HCT116 (cell line): Measurements from ENCODE around the gene NCDN. TPM values are rescaled to one million over a fixed set of nuclear protein-coding genes. Genes with fewer than 3 reads are reported as not detected.

Source experiments
- ATAC-seq: fragments of 200-7000 bp; cut with Tn5 transposase; 2 replicates; pipeline ENCODE4 v1.9.1; 2020; ENCODE audit warnings: mild to moderate bottlenecking, moderate library complexity
- BruUV-seq: library from RNA; stranded (reverse); fragments of 400-500 nt; replicated peaks from 2 replicates; lab custom pipeline; 2021; lab: Mats Ljungman, UMichigan
- CTCF ChIA-PET: fragments of 300-600 bp; sonication (Branson Sonifier 250); formaldehyde crosslinking; loops from one replicate; lab custom pipeline; 2021; ENCODE audit warnings: antibody characterized with exemption; lab: Charles Lee
- POLR2A ChIA-PET: fragments of 300-600, 350-600 bp; sonication (Branson Sonifier 250); formaldehyde crosslinking; loops from one replicate; lab custom pipeline; 2021; ENCODE audit warnings: antibody characterized with exemption; lab: Charles Lee
- RAD21 ChIA-PET, 2 experiments: fragments of 300-600 bp; sonication (Branson Sonifier 250); formaldehyde crosslinking; loops; one replicate each; lab custom pipeline; 2023; ENCODE audit warnings: low total read pairs in 2 of 2; ENCODE audit not compliant: uncharacterized antibody in 2 of 2, unreplicated experiment in 2 of 2, low non-redundant PET in 1 of 2; lab: Charles Lee
- DNase-seq: peaks from one replicate; pipeline ENCODE4 v3.0.0-alpha.2; 2010; ENCODE audit warnings: low read depth, low spot score
- H2AFZ ChIP-seq: fragments of 200-600 bp; shearing (Covaris generic), sonication (generic); 2 replicates; pipeline ENCODE4 v1.6.1; 2017; ENCODE audit warnings: low read depth, mixed run types, mixed read lengths, antibody characterized with exemption, low read length; ENCODE audit not compliant: poor library complexity, severe bottlenecking
- H3K27ac ChIP-seq: 2 replicates; pipeline ENCODE4 v1.5.1; 2012; ENCODE audit warnings: low read depth, low read length
- H3K27me3 ChIP-seq: fragments of 200-600 bp; sonication (generic); 2 replicates; pipeline ENCODE4 v1.6.1; 2016; ENCODE audit warnings: mixed run types, low read length, mixed read lengths; ENCODE audit not compliant: insufficient read depth
- H3K36me3 ChIP-seq, 2 experiments: fragments of 200-500 bp in 1 of 2; fragments of 200-600 bp in 1 of 2; sonication (Bioruptor generic) in 1 of 2; sonication (generic) in 1 of 2; 2 replicates each; pipeline versions ENCODE4 v1.5.1 to v1.6.1; 2014 to 2016; ENCODE audit warnings: low read length in 2 of 2, inconsistent platforms in 1 of 2, mixed read lengths in 1 of 2, mixed run types in 1 of 2; ENCODE audit not compliant: insufficient read depth in 2 of 2, control insufficient read depth in 1 of 2
- H3K4me1 ChIP-seq, 2 experiments: fragments of 200-600 bp in 1 of 2; sonication (generic) in 1 of 2; 2 replicates each; pipeline versions ENCODE4 v1.5.1 to v1.6.1; 2012 to 2017; ENCODE audit warnings: low read length in 2 of 2, inconsistent platforms in 1 of 2, mild to moderate bottlenecking in 1 of 2, mixed read lengths in 1 of 2, mixed run types in 1 of 2, moderate library complexity in 1 of 2; ENCODE audit not compliant: insufficient read depth in 2 of 2, control insufficient read depth in 1 of 2
- H3K4me2 ChIP-seq: fragments of 200-600 bp; sonication (generic); 2 replicates; pipeline ENCODE4 v1.6.1; 2017; ENCODE audit warnings: mixed run types, low read length, mixed read lengths
- H3K4me3 ChIP-seq, 2 experiments: fragments of 200-600 bp in 1 of 2; sonication (generic) in 1 of 2; replicated peaks in 1 of 2; 2 replicates each; pipeline ENCODE4 v1.5.1; 2011 to 2016; ENCODE audit warnings: low read length in 2 of 2, control low read depth in 1 of 2, low read depth in 1 of 2, mild to moderate bottlenecking in 1 of 2, mixed read lengths in 1 of 2, mixed run types in 1 of 2
- H3K79me2 ChIP-seq: fragments of 200-600 bp; sonication (generic); 2 replicates; pipeline ENCODE4 v1.6.1; 2017; ENCODE audit warnings: mild to moderate bottlenecking, mixed run types, low read length, moderate library complexity, mixed read lengths; ENCODE audit not compliant: insufficient read depth
- H3K9ac ChIP-seq: fragments of 200-600 bp; sonication (generic); 2 replicates; pipeline ENCODE4 v1.6.1; 2016; ENCODE audit warnings: low read length, mixed read lengths
- H3K9me2 ChIP-seq: fragments of 200-600 bp; sonication (generic), shearing (Covaris generic); 2 replicates; pipeline ENCODE4 v1.6.1; 2017; ENCODE audit warnings: mixed run types, mild to moderate bottlenecking, moderate library complexity; ENCODE audit not compliant: insufficient read depth
- H3K9me3 ChIP-seq, 2 experiments: fragments of 200-500 bp in 1 of 2; fragments of 200-600 bp in 1 of 2; sonication (Bioruptor generic) in 1 of 2; sonication (generic) in 1 of 2; 2 replicates each; pipeline ENCODE4 v1.6.1; 2014 to 2017; ENCODE audit warnings: low read length in 2 of 2, mixed read lengths in 2 of 2, inconsistent platforms in 1 of 2, low read depth in 1 of 2, mild to moderate bottlenecking in 1 of 2, mixed run types in 1 of 2, moderate library complexity in 1 of 2; ENCODE audit not compliant: control insufficient read depth in 1 of 2, insufficient read depth in 1 of 2
- H4K20me1 ChIP-seq: fragments of 200-600 bp; sonication (generic), shearing (Covaris generic); 2 replicates; pipeline ENCODE4 v1.6.1; 2017; ENCODE audit warnings: mixed run types, mild to moderate bottlenecking, moderate library complexity; ENCODE audit not compliant: insufficient read depth
- CBX3 ChIP-seq: IDR thresholded peaks from 2 replicates; pipeline ENCODE4 v1.6.1; 2012; ENCODE audit warnings: low read depth
- CTCF ChIP-seq, 3 experiments: fragments of 200-600 bp in 1 of 3; sonication (generic) in 1 of 3; IDR thresholded peaks in 2 of 3; conservative IDR thresholded peaks in 1 of 3; 2 replicates each; pipeline ENCODE4 v1.5.1; 2012 to 2017; ENCODE audit warnings: low read depth in 2 of 3, low read length in 2 of 3, antibody characterized with exemption in 1 of 3, borderline replicate concordance in 1 of 3, control low read depth in 1 of 3, mild to moderate bottlenecking in 1 of 3, mixed read lengths in 1 of 3, mixed run types in 1 of 3, moderate library complexity in 1 of 3; ENCODE audit not compliant: insufficient read depth in 1 of 3
- ELF1 ChIP-seq: IDR thresholded peaks from 2 replicates; pipeline ENCODE4 v1.6.1; 2012; ENCODE audit warnings: low read depth, borderline replicate concordance
- EZH2 ChIP-seq: fragments of 200-600 bp; sonication (generic); IDR thresholded peaks from 2 replicates; pipeline ENCODE4 v1.6.1; 2017; ENCODE audit warnings: antibody characterized with exemption, mixed run types
- FOSL1 ChIP-seq: IDR thresholded peaks from 2 replicates; pipeline ENCODE4 v1.6.1; 2012; ENCODE audit warnings: low read depth
- JUND ChIP-seq: IDR thresholded peaks from 2 replicates; pipeline ENCODE4 v1.6.1; 2012
- MAX ChIP-seq: IDR thresholded peaks from 2 replicates; pipeline ENCODE4 v1.6.1; 2012
- POLR2A ChIP-seq: IDR thresholded peaks from 2 replicates; pipeline ENCODE4 v1.7.0; 2011; ENCODE audit warnings: borderline replicate concordance; ENCODE audit not compliant: insufficient read depth, insufficient read length; ENCODE audit errors: extremely low read depth
- POLR2AphosphoS5 ChIP-seq: IDR thresholded peaks from 2 replicates; pipeline ENCODE4 v1.6.1; 2011; ENCODE audit warnings: mild to moderate bottlenecking, low read depth, low read length, moderate library complexity
- RAD21 ChIP-seq: IDR thresholded peaks from 2 replicates; pipeline ENCODE4 v1.6.1; 2012; ENCODE audit warnings: low read depth, mild to moderate bottlenecking
- SP1 ChIP-seq: IDR thresholded peaks from 2 replicates; pipeline ENCODE4 v1.6.1; 2012; ENCODE audit warnings: low read depth
- SRF ChIP-seq: IDR thresholded peaks from 2 replicates; pipeline ENCODE4 v1.6.1; 2012; ENCODE audit warnings: low read depth
- TCF7L2 ChIP-seq: IDR thresholded peaks from 2 replicates; pipeline ENCODE4 v1.7.0; 2011; ENCODE audit warnings: borderline replicate concordance, inconsistent platforms; ENCODE audit not compliant: insufficient read depth, insufficient read length; ENCODE audit errors: extremely low read depth
- YY1 ChIP-seq: IDR thresholded peaks from 2 replicates; pipeline ENCODE4 v1.6.1; 2011; ENCODE audit warnings: low read length, low read depth, moderate library complexity, mild to moderate bottlenecking; ENCODE audit not compliant: insufficient replicate concordance; ENCODE audit errors: extremely low read depth
- ZBTB33 ChIP-seq: IDR thresholded peaks from 2 replicates; pipeline ENCODE4 v1.6.1; 2011; ENCODE audit warnings: mild to moderate bottlenecking, low read length, moderate library complexity; ENCODE audit not compliant: insufficient replicate concordance; ENCODE audit errors: extremely low read depth
- ZFX ChIP-seq: fragments of 450-650 bp; IDR thresholded peaks from 2 replicates; pipeline ENCODE4 v1.6.1; 2017
- ZNF274 ChIP-seq: fragments of 200-500 bp; sonication (Bioruptor generic); IDR thresholded peaks from 2 replicates; pipeline ENCODE4 v1.6.1; 2014; ENCODE audit warnings: mild to moderate bottlenecking, low read depth, low read length, inconsistent platforms
- intact Hi-C: fragments of 100-400 bp; cut with micrococcal nuclease; formaldehyde crosslinking; loops from 2 replicates; pipeline ENCODE4 v1.10.0; 2022
- total RNA-seq: library from RNA; stranded (reverse); gene quantifications from one replicate; pipeline ENCODE4 v1.2.1, GENCODE V29; 2021; ENCODE audit not compliant: unreplicated experiment
- TF ChIP-seq, protein P1 (sequence below): IDR thresholded peaks from 2 replicates; pipeline ENCODE4 v1.6.1; 2012
- TF ChIP-seq, protein P2 (sequence below): IDR thresholded peaks from 2 replicates; pipeline ENCODE4 v1.6.1; 2012; ENCODE audit warnings: low read depth

NCDN gene
- total RNA-seq, 1 experiment from 2014 or later: 24.5 TPM

- no peaks in the 10 kb centered on the region; the same call in 1 of the 2 replicates for H4K20me1 ChIP-seq
- DNase-seq: no peak
- H3K4me2 ChIP-seq: no peak overlapping the region
- peaks cover 37% of the 10 kb centered on the region for H3K79me2 ChIP-seq
- ATAC-seq: no peak
- intact Hi-C loops: no loop called here
- H3K36me3 ChIP-seq: peaks cover 10 to 14% of the 10 kb centered on the region in 2 experiments
- ChIA-PET POLR2A (no interaction called here), RAD21 (no interaction called here), CTCF (no interaction called here)
- no peaks in the 10 kb centered on the region for H3K9me2 ChIP-seq
- peaks cover 8 to 19% of the 10 kb centered on the region in 2 experiments; a peak in 3 of 4 replicates for H3K4me1 ChIP-seq
- H3K4me3 ChIP-seq: no peak overlapping the region
- H3K9ac ChIP-seq: no peak overlapping the region
- no peaks in the 10 kb centered on the region for H3K27me3 ChIP-seq
- no peak overlapping the region for H3K27ac ChIP-seq
- H3K9me3 ChIP-seq: no peaks in the 10 kb centered on the region
- BruUV-seq: no TSS peak
- H2AFZ ChIP-seq: no peak overlapping the region
- TF ChIP-seq ZFX (no peak), CBX3 (no peak), ELF1 (no peak), POLR2A (no peak), SRF (no peak), SP1 (no peak), ZBTB33 (no peak), YY1 (no peak), POLR2AphosphoS5 (no peak), ZNF274 (no peak), EZH2 (no peak), MAX (no peak), TCF7L2 (no peak), FOSL1 (no peak), RAD21 (no peak), JUND (no peak), CTCF (IDR thresholded peaks at IDR 0.05 in 2 of 3, conservative IDR thresholded peaks at IDR 0.05 in 1 of 3; ENCODE audit: borderline replicate concordance in 1 of 3, insufficient read depth in 1 of 3, low read depth in 2 of 3, low read length in 2 of 3) (no peak)
- TF ChIP-seq, protein P1, sequence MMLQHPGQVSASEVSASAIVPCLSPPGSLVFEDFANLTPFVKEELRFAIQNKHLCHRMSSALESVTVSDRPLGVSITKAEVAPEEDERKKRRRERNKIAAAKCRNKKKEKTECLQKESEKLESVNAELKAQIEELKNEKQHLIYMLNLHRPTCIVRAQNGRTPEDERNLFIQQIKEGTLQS: no peak
- TF ChIP-seq, protein P2, sequence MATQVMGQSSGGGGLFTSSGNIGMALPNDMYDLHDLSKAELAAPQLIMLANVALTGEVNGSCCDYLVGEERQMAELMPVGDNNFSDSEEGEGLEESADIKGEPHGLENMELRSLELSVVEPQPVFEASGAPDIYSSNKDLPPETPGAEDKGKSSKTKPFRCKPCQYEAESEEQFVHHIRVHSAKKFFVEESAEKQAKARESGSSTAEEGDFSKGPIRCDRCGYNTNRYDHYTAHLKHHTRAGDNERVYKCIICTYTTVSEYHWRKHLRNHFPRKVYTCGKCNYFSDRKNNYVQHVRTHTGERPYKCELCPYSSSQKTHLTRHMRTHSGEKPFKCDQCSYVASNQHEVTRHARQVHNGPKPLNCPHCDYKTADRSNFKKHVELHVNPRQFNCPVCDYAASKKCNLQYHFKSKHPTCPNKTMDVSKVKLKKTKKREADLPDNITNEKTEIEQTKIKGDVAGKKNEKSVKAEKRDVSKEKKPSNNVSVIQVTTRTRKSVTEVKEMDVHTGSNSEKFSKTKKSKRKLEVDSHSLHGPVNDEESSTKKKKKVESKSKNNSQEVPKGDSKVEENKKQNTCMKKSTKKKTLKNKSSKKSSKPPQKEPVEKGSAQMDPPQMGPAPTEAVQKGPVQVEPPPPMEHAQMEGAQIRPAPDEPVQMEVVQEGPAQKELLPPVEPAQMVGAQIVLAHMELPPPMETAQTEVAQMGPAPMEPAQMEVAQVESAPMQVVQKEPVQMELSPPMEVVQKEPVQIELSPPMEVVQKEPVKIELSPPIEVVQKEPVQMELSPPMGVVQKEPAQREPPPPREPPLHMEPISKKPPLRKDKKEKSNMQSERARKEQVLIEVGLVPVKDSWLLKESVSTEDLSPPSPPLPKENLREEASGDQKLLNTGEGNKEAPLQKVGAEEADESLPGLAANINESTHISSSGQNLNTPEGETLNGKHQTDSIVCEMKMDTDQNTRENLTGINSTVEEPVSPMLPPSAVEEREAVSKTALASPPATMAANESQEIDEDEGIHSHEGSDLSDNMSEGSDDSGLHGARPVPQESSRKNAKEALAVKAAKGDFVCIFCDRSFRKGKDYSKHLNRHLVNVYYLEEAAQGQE: no peak
Measured at GRCh38 chr1:35554266-35555211, 3.1 kb upstream of the NCDN start.
